ENCODE measurements around the gene TWIST2. TPM values are rescaled to one million over a fixed set of nuclear protein-coding genes. Genes with fewer than 3 reads are reported as not detected.

TWIST2 gene
- total and polyA plus RNA-seq, 9 of the 15 experiments (the other 6 are each of a cell fraction or from before 2014, with no cell fraction given): not detected

DNA sequence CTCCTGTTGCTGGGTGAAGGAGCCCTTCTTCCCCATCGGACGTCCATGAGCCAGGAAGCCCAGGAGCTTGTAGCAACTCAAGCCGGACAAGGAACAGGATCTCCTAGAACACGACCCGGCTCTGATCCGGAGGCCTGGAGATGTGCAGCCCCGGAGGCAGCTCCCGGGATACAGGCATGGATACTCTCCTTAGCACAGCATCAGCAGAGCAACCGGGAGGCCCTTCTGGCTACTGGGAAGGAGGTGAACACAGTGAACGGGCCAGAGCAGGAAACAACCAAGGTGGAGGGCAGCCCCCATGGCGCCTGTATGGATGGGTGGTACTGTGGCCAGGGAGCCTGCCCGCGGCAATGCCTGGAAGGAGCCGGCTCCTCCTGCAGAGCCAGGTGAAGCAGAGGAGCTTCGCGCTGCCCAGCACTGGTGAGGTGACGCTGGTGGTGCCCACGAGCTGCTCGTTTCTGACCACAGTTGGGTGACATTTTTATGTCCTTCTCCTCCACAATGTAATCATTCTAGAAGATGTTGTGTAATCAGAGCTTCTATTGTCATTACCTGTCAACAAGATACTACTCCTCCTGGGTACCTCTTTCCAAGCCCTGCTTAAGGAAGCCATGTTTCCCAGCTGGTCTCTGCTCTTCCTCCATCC, 94.3 kb downstream of the TWIST2 start (continued):
- TF ChIP-seq, protein P1, sequence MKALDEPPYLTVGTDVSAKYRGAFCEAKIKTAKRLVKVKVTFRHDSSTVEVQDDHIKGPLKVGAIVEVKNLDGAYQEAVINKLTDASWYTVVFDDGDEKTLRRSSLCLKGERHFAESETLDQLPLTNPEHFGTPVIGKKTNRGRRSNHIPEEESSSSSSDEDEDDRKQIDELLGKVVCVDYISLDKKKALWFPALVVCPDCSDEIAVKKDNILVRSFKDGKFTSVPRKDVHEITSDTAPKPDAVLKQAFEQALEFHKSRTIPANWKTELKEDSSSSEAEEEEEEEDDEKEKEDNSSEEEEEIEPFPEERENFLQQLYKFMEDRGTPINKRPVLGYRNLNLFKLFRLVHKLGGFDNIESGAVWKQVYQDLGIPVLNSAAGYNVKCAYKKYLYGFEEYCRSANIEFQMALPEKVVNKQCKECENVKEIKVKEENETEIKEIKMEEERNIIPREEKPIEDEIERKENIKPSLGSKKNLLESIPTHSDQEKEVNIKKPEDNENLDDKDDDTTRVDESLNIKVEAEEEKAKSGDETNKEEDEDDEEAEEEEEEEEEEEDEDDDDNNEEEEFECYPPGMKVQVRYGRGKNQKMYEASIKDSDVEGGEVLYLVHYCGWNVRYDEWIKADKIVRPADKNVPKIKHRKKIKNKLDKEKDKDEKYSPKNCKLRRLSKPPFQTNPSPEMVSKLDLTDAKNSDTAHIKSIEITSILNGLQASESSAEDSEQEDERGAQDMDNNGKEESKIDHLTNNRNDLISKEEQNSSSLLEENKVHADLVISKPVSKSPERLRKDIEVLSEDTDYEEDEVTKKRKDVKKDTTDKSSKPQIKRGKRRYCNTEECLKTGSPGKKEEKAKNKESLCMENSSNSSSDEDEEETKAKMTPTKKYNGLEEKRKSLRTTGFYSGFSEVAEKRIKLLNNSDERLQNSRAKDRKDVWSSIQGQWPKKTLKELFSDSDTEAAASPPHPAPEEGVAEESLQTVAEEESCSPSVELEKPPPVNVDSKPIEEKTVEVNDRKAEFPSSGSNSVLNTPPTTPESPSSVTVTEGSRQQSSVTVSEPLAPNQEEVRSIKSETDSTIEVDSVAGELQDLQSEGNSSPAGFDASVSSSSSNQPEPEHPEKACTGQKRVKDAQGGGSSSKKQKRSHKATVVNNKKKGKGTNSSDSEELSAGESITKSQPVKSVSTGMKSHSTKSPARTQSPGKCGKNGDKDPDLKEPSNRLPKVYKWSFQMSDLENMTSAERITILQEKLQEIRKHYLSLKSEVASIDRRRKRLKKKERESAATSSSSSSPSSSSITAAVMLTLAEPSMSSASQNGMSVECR (CRISPR knock-in tag; IDR thresholded peaks at IDR 0.05): no peak
- TF ChIP-seq, protein P2, sequence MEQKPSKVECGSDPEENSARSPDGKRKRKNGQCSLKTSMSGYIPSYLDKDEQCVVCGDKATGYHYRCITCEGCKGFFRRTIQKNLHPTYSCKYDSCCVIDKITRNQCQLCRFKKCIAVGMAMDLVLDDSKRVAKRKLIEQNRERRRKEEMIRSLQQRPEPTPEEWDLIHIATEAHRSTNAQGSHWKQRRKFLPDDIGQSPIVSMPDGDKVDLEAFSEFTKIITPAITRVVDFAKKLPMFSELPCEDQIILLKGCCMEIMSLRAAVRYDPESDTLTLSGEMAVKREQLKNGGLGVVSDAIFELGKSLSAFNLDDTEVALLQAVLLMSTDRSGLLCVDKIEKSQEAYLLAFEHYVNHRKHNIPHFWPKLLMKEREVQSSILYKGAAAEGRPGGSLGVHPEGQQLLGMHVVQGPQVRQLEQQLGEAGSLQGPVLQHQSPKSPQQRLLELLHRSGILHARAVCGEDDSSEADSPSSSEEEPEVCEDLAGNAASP (IDR thresholded peaks at IDR 0.05): no peak
- TF ChIP-seq, protein P3, sequence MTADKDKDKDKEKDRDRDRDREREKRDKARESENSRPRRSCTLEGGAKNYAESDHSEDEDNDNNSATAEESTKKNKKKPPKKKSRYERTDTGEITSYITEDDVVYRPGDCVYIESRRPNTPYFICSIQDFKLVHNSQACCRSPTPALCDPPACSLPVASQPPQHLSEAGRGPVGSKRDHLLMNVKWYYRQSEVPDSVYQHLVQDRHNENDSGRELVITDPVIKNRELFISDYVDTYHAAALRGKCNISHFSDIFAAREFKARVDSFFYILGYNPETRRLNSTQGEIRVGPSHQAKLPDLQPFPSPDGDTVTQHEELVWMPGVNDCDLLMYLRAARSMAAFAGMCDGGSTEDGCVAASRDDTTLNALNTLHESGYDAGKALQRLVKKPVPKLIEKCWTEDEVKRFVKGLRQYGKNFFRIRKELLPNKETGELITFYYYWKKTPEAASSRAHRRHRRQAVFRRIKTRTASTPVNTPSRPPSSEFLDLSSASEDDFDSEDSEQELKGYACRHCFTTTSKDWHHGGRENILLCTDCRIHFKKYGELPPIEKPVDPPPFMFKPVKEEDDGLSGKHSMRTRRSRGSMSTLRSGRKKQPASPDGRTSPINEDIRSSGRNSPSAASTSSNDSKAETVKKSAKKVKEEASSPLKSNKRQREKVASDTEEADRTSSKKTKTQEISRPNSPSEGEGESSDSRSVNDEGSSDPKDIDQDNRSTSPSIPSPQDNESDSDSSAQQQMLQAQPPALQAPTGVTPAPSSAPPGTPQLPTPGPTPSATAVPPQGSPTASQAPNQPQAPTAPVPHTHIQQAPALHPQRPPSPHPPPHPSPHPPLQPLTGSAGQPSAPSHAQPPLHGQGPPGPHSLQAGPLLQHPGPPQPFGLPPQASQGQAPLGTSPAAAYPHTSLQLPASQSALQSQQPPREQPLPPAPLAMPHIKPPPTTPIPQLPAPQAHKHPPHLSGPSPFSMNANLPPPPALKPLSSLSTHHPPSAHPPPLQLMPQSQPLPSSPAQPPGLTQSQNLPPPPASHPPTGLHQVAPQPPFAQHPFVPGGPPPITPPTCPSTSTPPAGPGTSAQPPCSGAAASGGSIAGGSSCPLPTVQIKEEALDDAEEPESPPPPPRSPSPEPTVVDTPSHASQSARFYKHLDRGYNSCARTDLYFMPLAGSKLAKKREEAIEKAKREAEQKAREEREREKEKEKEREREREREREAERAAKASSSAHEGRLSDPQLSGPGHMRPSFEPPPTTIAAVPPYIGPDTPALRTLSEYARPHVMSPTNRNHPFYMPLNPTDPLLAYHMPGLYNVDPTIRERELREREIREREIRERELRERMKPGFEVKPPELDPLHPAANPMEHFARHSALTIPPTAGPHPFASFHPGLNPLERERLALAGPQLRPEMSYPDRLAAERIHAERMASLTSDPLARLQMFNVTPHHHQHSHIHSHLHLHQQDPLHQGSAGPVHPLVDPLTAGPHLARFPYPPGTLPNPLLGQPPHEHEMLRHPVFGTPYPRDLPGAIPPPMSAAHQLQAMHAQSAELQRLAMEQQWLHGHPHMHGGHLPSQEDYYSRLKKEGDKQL (CRISPR knock-in tag; IDR thresholded peaks at IDR 0.05; ENCODE audit: borderline replicate concordance): no peak

All from K562 (cell line).